Activated naive CD4-positive, alpha-beta T cell treated with anti-CD3 and anti-CD28 coated beads for 36 hours (primary cell): Measurements from ENCODE around the gene ARHGAP15. TPM values are rescaled to one million over a fixed set of nuclear protein-coding genes. Genes with fewer than 3 reads are reported as not detected.

Experiments
- CTCF ChIA-PET: fragments of 350-600 bp; sonication (Branson Sonifier 250); formaldehyde crosslinking; loops from one replicate; lab custom pipeline; 2021; ENCODE audit warnings: antibody characterized with exemption; lab: Charles Lee
- DNase-seq: peaks from one replicate; pipeline ENCODE4 v3.0.0-alpha.2; 2020
- H3K27ac Mint-ChIP-seq: one replicate; pipeline ENCODE4 v1.8.0; 2021; ENCODE audit warnings: mild to moderate bottlenecking, mixed read lengths
- H3K27me3 Mint-ChIP-seq: one replicate; pipeline ENCODE4 v1.8.0; 2021; ENCODE audit warnings: low read depth, mixed read lengths
- H3K36me3 Mint-ChIP-seq: one replicate; pipeline ENCODE4 v1.8.0; 2021; ENCODE audit warnings: low read depth, mixed read lengths
- H3K4me1 Mint-ChIP-seq: one replicate; pipeline ENCODE4 v1.8.0; 2021; ENCODE audit warnings: low read depth, mixed read lengths
- H3K4me3 Mint-ChIP-seq: one replicate; pipeline ENCODE4 v1.8.0; 2021; ENCODE audit warnings: mild to moderate bottlenecking, moderate library complexity, mixed read lengths
- H3K9me3 Mint-ChIP-seq: one replicate; pipeline ENCODE4 v1.8.0; 2021; ENCODE audit warnings: mixed read lengths
- intact Hi-C: fragments of 100-400 bp; cut with micrococcal nuclease; formaldehyde crosslinking; loops from one replicate; pipeline ENCODE4 v1.15.1; 2023
- total RNA-seq, 2 experiments: library from RNA; stranded (reverse); gene quantifications; one replicate each; pipeline ENCODE4 v1.2.3, GENCODE V29; 2021

ARHGAP15 gene
- total RNA-seq, 2 experiments from 2014 or later: 85.7 to 90.1 TPM

DNA sequence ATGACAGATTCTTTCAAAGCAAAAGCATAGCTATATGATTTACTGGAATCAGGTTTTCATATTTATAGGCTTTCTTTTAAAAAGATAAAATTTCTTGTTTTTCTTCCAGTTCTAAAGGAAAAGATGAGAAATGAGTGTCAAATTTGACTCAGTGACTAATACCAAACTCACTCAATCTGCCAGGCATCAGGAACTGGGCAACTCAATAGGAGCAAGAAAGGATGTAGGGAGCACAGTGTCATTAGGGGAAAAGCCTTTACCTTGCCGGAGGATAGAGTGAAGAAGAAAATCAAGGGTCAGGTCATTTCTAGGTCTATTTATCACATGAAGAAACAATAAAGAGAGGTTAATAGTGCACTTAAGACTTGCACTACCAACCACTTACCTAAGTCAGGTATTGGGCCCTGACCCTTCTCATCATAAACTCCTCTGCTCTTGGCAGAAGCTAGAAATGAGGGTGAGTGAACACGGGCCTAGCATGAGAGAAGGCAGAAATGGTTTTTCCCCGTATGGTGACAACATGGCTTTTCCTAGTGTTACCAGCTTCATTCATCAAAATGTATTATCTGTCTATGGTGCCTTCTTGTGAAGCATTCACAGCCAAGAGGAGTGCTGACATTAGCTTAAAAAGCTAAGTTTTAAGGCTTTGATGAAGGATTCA is 151.0 kb downstream of the ARHGAP15 start:
- Mint-ChIP-seq H3K4me1 (peaks cover 64% of the 10 kb centered on the region), H3K27me3 (no peaks in the 10 kb centered on the region), H3K9me3 (no peaks in the 10 kb centered on the region), H3K36me3 (peaks cover 10% of the 10 kb centered on the region), H3K4me3 (no peak overlapping the region), H3K27ac (peak overlapping the region; percentile 77)
- CTCF ChIA-PET: interaction anchor here (0.7 to 1.7 kb wide), 5 partner anchors 21 to 245 kb away, joined by 3 to 8 read pairs (median 3); no protein-coding TSS in a partner anchor
- intact Hi-C loops: loop anchor here (1.0 kb wide), 1 partner anchor 18 kb away; no protein-coding TSS in a partner anchor
- no peak for DNase-seq

DNA sequence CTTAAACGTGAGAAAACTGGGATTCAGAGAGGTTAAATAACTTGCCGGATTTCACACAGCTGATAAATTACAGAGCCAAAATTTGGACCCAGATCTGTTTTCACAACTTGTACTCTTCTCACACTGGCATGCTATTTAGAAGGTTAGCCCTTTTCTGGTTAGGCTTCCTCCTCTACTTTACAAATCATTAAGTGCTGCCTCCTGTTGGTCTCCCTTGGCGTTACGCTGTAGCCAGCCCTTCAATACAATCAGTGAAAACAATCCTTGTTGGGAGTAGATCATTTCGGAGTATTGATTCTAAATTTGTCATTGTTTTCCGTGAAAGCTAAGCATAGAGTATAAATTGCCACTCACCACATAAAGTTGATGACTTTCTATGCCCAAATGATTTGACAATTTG is 153.5 kb downstream of the ARHGAP15 start:
- intact Hi-C loops: no loop called here
- H3K9me3 Mint-ChIP-seq: no peaks in the 10 kb centered on the region
- peak; percentile 57 for DNase-seq
- H3K27ac Mint-ChIP-seq: no peak overlapping the region
- CTCF ChIA-PET: interaction anchor here (0.7 to 3.0 kb wide), 3 partner anchors 8 to 275 kb away, joined by 3 to 12 read pairs (median 5); no protein-coding TSS in a partner anchor
- no peak overlapping the region for H3K4me3 Mint-ChIP-seq
- no peaks in the 10 kb centered on the region for H3K27me3 Mint-ChIP-seq
- H3K36me3 Mint-ChIP-seq: peaks cover 5% of the 10 kb centered on the region
- H3K4me1 Mint-ChIP-seq: peaks cover 48% of the 10 kb centered on the region

DNA sequence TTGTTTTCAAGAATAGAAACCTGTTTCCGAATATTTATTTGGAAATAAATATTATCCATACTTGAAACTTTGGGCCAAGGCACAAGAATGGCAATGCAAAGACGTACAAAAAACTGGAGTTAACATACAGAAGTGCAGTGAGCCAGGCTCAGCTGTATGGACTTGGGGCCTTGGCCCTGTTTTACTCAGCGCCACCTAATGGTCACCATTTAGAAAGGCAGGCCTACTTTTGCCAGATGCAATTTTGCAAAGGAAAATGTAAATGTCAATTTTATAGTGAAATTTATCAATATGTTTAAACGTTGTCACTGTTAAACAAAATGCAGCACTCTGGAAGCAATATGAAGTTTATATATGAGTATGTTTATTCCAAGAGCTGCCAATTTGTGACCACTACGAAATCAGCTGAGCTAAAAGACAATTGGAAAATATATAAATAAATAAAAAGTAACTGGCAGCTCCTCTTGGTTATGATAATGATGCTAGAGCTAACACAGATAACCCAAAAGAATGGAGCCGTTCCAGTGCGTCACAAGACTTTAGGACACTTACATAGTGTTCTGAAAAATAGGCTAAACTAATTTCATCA is 155.0 kb downstream of the ARHGAP15 start:
- Mint-ChIP-seq H3K27ac (no peak overlapping the region), H3K4me3 (no peak overlapping the region), H3K4me1 (peaks cover 48% of the 10 kb centered on the region), H3K9me3 (no peaks in the 10 kb centered on the region), H3K27me3 (no peaks in the 10 kb centered on the region), H3K36me3 (peaks cover 5% of the 10 kb centered on the region)
- intact Hi-C loops: loop anchor here (1.0 kb wide), 4 partner anchors 21 to 250 kb away; no protein-coding TSS in a partner anchor
- peak; percentile 38 for DNase-seq
- CTCF ChIA-PET: interaction anchor here (0.6 to 3.0 kb wide), 23 partner anchors 8 to 1259 kb away, joined by 3 to 15 read pairs (median 4); no protein-coding TSS in a partner anchor

DNA sequence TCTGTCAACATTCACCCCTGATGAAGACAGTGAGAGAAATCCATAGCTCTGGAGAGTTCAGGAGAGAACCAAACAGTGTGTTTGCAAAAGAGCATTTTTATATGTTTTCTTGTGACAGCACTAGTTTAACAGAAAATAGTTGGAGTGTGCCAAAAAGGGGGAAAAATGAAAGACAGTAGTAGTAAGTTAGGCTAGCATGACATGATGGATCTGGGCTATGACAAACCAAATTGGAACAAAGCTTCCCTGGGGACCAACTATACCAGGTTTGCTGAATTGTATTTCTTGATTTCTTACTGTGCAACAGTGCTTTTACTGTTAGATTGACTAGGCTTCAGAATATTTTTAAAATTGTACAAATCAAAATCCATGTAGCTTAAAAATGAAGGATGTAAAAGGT is 159.8 kb downstream of the ARHGAP15 start:
- no peak overlapping the region for H3K27ac Mint-ChIP-seq

DNA sequence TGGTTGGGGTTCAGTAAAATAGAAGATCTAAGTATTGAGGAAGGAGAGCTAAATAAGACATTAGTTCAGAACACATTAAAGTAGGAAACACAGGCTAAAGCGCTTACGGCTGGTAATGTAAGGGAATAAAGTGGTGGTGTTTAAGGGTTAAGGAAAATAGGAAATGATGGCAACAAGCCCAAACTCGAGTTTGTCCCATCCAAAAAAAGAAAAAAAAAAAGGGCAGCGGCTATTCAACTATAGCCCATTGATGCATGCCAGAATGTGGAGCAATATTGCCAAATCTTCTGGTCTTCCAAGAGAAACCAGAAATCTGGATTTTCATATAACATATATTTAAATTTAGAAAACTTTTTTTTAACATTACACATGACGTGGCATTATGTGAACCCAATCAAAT is 161.0 kb downstream of the ARHGAP15 start:
- no peak overlapping the region for H3K27ac Mint-ChIP-seq
- CTCF ChIA-PET: interaction anchor here (0.9 to 1.3 kb wide), 2 partner anchors 29 to 255 kb away, joined by 3 to 4 read pairs; no protein-coding TSS in a partner anchor
- H3K9me3 Mint-ChIP-seq: no peaks in the 10 kb centered on the region
- no peaks in the 10 kb centered on the region for H3K27me3 Mint-ChIP-seq
- peaks cover 22% of the 10 kb centered on the region for H3K4me1 Mint-ChIP-seq
- H3K4me3 Mint-ChIP-seq: no peak overlapping the region
- H3K36me3 Mint-ChIP-seq: peaks cover 2% of the 10 kb centered on the region
- intact Hi-C loops: loop anchor here (1.0 kb wide), 1 partner anchor 10 kb away; no protein-coding TSS in a partner anchor
- DNase-seq: no peak

More for the DNA sequence above, 159.8 kb downstream of the ARHGAP15 start:
- no peaks in the 10 kb centered on the region for H3K27me3 Mint-ChIP-seq
- peaks cover 22% of the 10 kb centered on the region for H3K4me1 Mint-ChIP-seq
- DNase-seq: no peak
- H3K9me3 Mint-ChIP-seq: no peaks in the 10 kb centered on the region
- H3K36me3 Mint-ChIP-seq: peaks cover 2% of the 10 kb centered on the region
- intact Hi-C loops: no loop called here
- H3K4me3 Mint-ChIP-seq: no peak overlapping the region
- CTCF ChIA-PET: interaction anchor here (0.5 to 1.1 kb wide), 4 partner anchors 10 to 235 kb away, joined by 3 read pairs; no protein-coding TSS in a partner anchor

DNA sequence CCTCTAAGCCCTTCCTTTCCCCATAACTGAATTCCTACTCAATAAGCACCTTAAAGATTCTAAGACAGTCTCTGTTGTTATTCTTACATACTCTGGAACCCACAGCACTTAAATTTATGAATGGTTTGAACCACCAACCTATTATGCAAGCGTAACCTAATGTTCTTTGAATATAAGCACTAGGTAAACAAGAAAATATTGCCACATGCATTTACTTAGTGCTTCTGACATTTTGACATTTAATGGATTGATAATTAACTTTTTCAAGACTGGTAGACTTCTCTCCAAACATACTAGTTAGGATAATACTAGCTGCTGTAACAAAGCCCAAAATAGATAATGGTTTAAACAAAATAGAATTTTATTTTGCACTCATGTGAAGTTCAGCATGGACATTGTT is 164.8 kb downstream of the ARHGAP15 start:
- intact Hi-C loops: no loop called here
- no peak overlapping the region for H3K4me3 Mint-ChIP-seq
- CTCF ChIA-PET: interaction anchor here (1.1 kb wide), 1 partner anchor 260 kb away, joined by 3 read pairs; no protein-coding TSS in a partner anchor

DNA sequence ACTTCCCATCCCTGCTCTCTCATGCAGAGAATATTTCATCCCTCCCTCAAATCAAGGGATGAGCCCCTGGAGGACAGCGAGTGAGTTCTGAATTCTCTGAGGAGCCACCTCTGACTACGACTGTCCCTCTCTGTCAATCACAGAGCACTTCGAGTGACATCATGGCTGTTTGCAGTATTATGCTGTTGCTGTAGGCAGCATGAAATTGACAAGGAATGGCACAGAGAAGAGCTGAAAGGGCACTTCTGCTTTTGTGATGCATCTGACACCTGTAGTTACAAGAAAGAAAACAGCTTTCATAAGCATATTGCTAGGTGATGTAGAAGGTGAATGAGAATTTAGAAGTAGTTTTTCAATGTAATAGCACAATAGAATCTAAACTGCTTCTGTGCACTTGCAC is 166.9 kb downstream of the ARHGAP15 start:
- Mint-ChIP-seq H3K4me3 (no peak overlapping the region), H3K27me3 (no peaks in the 10 kb centered on the region), H3K4me1 (peaks cover 16% of the 10 kb centered on the region), H3K36me3 (peaks cover 6% of the 10 kb centered on the region), H3K27ac (no peak overlapping the region), H3K9me3 (no peaks in the 10 kb centered on the region)
- CTCF ChIA-PET: interaction anchor here (0.7 kb wide), 1 partner anchor 184 kb away, joined by 3 read pairs; no protein-coding TSS in a partner anchor
- intact Hi-C loops: no loop called here
- DNase-seq: no peak

More for the DNA sequence above, 164.8 kb downstream of the ARHGAP15 start:
- Mint-ChIP-seq H3K36me3 (peaks cover 2% of the 10 kb centered on the region), H3K27ac (no peak overlapping the region), H3K9me3 (no peaks in the 10 kb centered on the region), H3K27me3 (no peaks in the 10 kb centered on the region), H3K4me1 (peaks cover 15% of the 10 kb centered on the region)
- no peak for DNase-seq

DNA sequence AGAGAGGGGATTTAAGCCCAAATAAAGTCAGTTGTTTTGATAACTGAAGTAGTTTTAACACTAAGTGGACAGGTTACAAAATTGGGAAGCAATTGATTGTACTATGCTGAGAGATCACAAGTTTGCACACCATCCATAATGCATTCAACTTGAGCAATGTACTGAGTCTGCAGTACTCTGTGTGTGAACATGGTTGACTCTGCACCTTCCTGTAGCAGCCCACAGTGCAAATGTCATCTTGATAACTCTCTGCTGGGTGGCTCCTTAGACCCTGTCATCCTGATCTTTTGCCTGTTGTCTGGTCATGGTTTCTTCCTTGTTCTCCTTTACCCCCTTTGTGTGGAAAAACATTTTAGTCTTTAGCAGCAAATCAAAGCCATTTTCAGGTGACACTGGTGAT is 168.0 kb downstream of the ARHGAP15 start:
- Mint-ChIP-seq H3K4me3 (no peak overlapping the region), H3K27me3 (no peaks in the 10 kb centered on the region), H3K27ac (no peak overlapping the region), H3K9me3 (no peaks in the 10 kb centered on the region), H3K4me1 (peaks cover 16% of the 10 kb centered on the region), H3K36me3 (peaks cover 6% of the 10 kb centered on the region)
- no peak for DNase-seq
- CTCF ChIA-PET: no interaction called here
- intact Hi-C loops: no loop called here

DNA sequence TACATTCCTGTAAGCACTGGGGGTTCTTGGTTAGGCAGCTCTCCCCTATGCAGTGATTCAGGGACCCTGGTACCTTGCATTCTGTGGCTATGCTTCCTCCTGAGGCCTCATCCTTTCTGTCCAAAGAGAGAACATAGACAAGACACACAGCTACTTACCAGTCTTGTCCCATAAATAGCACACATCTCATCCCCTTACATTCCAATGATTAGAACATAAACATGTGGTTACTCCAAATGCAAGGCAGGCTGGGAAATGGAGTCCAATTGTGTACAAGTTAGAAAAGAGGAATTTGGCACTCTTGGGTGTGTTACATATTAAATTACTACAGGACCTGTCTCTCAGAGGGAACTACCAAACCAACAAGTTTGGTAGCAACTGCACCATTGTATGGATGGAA is 171.3 kb downstream of the ARHGAP15 start:
- Mint-ChIP-seq H3K27ac (no peak overlapping the region), H3K9me3 (no peaks in the 10 kb centered on the region), H3K36me3 (peaks cover 11% of the 10 kb centered on the region), H3K4me3 (no peak overlapping the region), H3K4me1 (peaks cover 11% of the 10 kb centered on the region), H3K27me3 (no peaks in the 10 kb centered on the region)
- CTCF ChIA-PET: no interaction called here
- no peak for DNase-seq
- intact Hi-C loops: loop anchor here (1.0 kb wide), 1 partner anchor 10 kb away; no protein-coding TSS in a partner anchor

DNA sequence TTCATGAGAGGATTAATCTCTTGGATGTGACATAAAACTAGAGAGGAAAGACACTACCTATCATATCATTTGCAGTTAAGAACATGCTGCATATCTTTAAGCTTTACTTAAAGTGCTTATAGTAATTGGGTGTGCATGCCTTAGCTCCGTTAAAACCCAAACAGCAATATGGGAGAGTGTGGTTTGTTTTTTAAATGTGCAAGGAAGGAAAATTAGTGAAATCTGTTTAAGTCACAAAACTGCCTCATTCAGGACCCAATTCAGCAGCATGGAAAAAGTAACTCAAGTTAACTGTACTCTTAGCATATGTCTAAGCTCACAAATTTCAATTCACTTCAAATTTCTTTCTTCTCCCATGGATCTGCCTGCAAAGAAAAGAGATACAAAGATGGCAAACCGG is 182.2 kb downstream of the ARHGAP15 start:
- CTCF ChIA-PET: no interaction called here
- Mint-ChIP-seq H3K4me3 (no peak overlapping the region), H3K27ac (no peak overlapping the region), H3K27me3 (no peaks in the 10 kb centered on the region), H3K9me3 (no peaks in the 10 kb centered on the region), H3K4me1 (peaks cover 16% of the 10 kb centered on the region), H3K36me3 (peaks cover 2% of the 10 kb centered on the region)
- intact Hi-C loops: no loop called here
- no peak for DNase-seq

DNA sequence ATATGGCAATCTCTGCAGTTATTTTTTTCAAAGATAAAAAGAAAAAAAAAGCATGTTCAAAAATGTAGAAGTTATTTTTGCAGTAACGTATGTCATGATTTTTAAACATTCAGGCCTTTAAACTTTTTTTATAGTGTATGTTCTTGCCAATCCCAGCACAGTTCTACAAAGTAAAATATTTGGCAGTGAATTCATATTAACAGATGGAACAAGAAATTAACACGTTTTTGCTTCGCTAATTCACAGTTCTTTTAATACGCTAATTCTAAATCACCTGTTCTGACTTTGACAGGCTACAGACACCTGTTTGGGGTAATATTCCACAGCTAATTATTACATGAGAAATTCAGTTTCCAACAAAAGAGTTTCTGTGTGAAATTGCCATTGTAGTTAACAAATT is 183.2 kb downstream of the ARHGAP15 start:
- Mint-ChIP-seq H3K9me3 (no peaks in the 10 kb centered on the region), H3K4me1 (peaks cover 14% of the 10 kb centered on the region), H3K27ac (no peak overlapping the region), H3K36me3 (peaks cover 6% of the 10 kb centered on the region), H3K27me3 (no peaks in the 10 kb centered on the region), H3K4me3 (no peak overlapping the region)
- intact Hi-C loops: no loop called here
- CTCF ChIA-PET: interaction anchor here (0.6 to 0.7 kb wide), 2 partner anchors 28 to 200 kb away, joined by 3 read pairs; no protein-coding TSS in a partner anchor
- DNase-seq: no peak

DNA sequence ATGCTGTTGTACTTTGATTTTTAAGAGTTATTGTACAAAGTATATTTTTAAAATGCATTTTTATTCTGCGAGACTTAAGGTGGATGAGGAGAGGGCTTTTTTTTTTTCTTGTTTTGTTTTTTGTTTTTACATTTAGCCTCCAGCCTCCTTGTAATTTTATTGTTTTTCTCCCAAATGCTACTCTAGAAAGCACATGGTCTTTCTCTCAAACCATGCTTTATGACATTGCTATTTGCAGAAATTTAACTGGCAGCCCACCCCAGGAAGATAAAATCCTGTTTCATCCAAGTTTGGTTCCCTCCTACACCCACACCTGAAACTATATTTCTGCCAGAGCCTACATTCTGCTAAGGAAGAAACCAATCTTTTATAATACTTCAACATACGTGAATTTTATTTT is 184.6 kb downstream of the ARHGAP15 start:
- Mint-ChIP-seq H3K36me3 (peaks cover 12% of the 10 kb centered on the region), H3K4me3 (no peak overlapping the region), H3K27ac (no peak overlapping the region), H3K9me3 (no peaks in the 10 kb centered on the region), H3K4me1 (peaks cover 14% of the 10 kb centered on the region), H3K27me3 (no peaks in the 10 kb centered on the region)
- no peak for DNase-seq
- CTCF ChIA-PET: no interaction called here
- intact Hi-C loops: no loop called here
